Epithelial cell of proximal tubule (primary cell): ENCODE measurements around the gene CACNA1C. TPM values are rescaled to one million over a fixed set of nuclear protein-coding genes. Genes with fewer than 3 reads are reported as not detected.

ENCODE experiments used
- DNase-seq: peaks from one replicate; pipeline ENCODE4 v3.0.0-alpha.2; 2011; ENCODE audit warnings: low read depth
- H3K4me3 ChIP-seq: 2 replicates; pipeline ENCODE4 v1.5.1; 2011; ENCODE audit warnings: low read depth, mild to moderate bottlenecking, low read length
- CTCF ChIP-seq: conservative IDR thresholded peaks from 2 replicates; pipeline ENCODE4 v1.5.1; 2012; ENCODE audit warnings: low read depth, mild to moderate bottlenecking, low read length
- total RNA-seq: library from RNA; depleted of rRNA; stranded (reverse); fragments of >200 nt; gene quantifications from 2 replicates; pipeline ENCODE4 v1.2.3, GENCODE V29; 2015

The CACNA1C gene
- total RNA-seq, 1 donor from 2014 or later, result not detected

DNA sequence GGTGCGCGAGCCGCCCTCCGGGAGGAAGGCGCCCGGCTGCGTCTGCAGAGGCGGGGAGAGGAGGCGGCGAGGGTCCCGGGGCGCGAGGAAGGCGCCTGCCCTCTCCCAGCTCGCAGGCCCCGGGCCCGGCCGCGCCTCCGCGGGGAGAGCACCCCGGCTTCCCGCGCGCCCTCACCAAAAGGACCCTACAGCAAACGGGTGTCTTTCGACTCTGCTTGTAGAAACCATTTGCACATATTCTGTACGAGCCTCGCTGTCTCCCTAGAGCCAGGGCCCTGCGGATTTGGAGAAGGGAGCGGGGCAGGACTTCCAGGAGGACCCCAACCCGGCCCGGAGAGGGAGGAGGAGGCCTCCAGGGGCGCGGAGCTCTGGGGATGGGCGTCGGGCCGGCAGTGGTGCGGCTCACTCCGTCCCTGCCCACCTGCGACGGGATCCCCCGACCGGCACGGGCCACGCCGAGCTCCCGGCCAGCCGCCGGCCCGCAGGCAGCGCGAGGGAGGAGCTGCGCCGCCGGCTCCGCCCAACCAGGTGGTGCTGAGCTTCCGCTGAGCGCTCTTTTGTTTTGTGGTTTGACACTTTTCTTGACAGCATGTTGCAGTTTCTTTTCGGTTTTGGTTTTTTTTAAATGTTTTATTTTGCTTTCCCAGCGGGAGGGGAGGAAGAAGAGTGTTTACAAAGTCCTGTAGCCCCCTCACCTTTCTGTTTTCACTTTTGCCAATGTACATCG is 638.7 kb downstream of the CACNA1C start:
- no peak for DNase-seq
- H3K4me3 ChIP-seq, result peak overlapping the region; percentile 34
- TF ChIP-seq CTCF, result no peak

GRCh38 chr12:2692080-2692479 is 639.3 kb downstream of the CACNA1C start:
- H3K4me3 ChIP-seq, result peak overlapping the region; percentile 11
- no peak for DNase-seq
- no peak for TF ChIP-seq CTCF

DNA sequence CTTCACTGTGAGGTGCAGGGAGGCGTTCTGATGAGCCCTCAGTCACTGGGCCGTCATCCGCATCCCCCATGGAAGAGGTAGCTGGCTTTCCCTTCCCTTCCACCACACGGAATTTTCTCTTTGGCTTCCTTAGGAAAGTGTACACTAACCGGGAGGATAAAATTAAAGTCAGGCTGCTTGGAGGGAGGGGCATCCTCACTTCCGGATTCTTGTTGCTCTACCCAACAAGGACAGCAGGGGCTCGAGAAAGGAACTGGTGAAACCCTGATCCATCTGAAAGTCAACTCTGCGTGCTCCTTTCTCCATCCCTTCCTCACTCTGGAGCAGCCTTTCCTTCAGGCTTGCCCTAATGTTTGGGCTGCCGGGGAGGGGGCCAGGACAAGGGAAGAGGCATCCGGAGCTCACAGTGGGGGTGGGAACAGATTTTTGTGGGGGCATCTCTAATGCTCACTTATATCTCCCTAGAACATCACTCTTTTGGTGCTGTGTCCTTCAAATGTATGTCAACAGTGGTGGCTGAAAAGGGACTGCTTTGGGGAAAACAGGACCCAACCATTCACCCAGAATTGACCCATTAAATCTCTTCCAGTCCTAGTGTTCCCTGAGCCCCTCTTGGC is 640.6 kb downstream of the CACNA1C start:
- DNase-seq, result no peak
- H3K4me3 ChIP-seq, result no peak overlapping the region
- no peak for TF ChIP-seq CTCF

GRCh38 chr12:2693980-2694610 is 641.3 kb downstream of the CACNA1C start:
- no peak for DNase-seq
- H3K4me3 ChIP-seq, result no peak overlapping the region
- TF ChIP-seq CTCF, result no peak

DNA sequence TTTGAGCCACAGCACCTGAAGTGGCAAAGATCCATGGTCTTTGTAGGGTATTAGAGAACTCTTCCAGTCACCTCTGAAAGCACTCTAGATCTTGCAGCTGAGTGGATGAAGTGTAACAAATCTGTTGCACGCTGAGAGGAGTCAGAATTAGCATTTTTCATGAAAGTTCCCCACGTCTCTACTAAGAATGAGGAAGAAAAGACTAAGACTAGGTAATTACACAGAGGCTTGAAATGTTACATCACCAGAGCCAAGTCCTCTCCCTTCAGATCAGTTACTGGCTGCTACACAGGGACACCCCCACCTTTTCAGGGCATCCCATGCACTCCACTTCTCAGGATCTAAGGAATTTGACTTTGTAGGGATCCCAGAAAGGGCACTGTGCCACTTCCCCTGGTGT is 643.3 kb downstream of the CACNA1C start:
- H3K4me3 ChIP-seq, result no peak overlapping the region
- no peak for TF ChIP-seq CTCF
- DNase-seq, result no peak

DNA sequence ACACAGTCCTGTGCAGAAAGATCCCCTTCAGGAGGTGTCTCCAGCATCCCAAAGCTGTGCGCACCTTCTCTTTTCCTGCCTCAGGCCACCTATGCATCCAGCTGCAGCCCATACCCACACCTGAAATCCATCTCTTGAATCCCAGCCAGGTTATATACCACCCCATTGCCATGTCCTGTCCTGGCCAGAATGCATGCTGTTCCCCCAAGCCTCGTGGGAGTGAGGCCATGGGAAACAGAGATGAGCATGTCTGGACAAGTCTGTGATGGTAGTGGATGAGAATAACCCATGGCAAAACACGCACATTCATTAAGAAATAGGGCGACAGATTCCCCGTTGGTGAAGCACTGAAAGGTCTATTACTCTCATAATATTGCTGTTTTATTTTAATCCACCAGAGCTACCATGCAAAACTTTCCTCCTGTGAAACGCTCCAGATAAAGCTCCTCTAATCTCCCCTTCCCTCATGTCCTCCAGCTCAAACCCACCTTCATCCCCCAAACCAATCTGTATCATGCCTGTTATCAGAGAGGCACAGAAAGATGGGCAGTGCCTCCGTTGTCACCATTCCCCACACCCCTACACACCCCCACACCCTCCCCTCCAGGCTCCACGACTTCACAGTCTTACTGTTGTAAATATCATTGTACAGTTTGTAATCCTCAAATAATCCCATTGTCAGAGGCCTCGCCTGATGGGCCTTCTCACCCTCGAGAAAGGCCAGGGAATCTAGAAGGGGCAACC is 644.4 kb downstream of the CACNA1C start:
- H3K4me3 ChIP-seq, result no peak overlapping the region
- no peak for DNase-seq
- TF ChIP-seq CTCF, result no peak
